C4-2B (cell line): ENCODE results near the gene MRPL55.

Experiments used
- CTCF ChIP-seq: fragments of 450-650 bp; conservative IDR thresholded peaks from 2 replicates; pipeline ENCODE4 v1.5.1; 2017; ENCODE audit warnings: mild to moderate bottlenecking
- ZFX ChIP-seq: fragments of 450-650 bp; IDR thresholded peaks from 2 replicates; pipeline ENCODE4 v1.6.1; 2017

- TF ChIP-seq CTCF (no peak), ZFX (no peak)
Measured at GRCh38 chr1:228120857-228121489, 11.9 kb upstream of the MRPL55 start.
